Astrocyte (in vitro differentiated cells and primary cell): Measurements from ENCODE around the gene RAD51B. TPM values are rescaled to one million over a fixed set of nuclear protein-coding genes. Genes with fewer than 3 reads are reported as not detected.

Source experiments
- DNase-seq: peaks from one replicate; pipeline ENCODE4 v3.0.0-alpha.2; 2010; ENCODE audit warnings: low read depth
- FAIRE-seq: peaks from 2 replicates; lab custom pipeline; 2011; peaks lifted over from hg19 to GRCh38; lab: Jason Lieb, UNC
- H2AFZ ChIP-seq: 2 replicates; pipeline ENCODE4 v1.6.0; 2012; ENCODE audit warnings: low read depth, low read length, inconsistent platforms
- H3K27ac ChIP-seq: 2 replicates; pipeline ENCODE4 v1.5.1; 2011; ENCODE audit warnings: low read depth, low read length, inconsistent platforms
- H3K27me3 ChIP-seq: 2 replicates; pipeline ENCODE4 v1.6.0; 2011; ENCODE audit warnings: low read length, inconsistent platforms; ENCODE audit not compliant: insufficient read depth
- H3K36me3 ChIP-seq: 2 replicates; pipeline ENCODE4 v1.5.1; 2011; ENCODE audit warnings: low read length, inconsistent platforms; ENCODE audit not compliant: insufficient read depth
- H3K4me1 ChIP-seq: 2 replicates; pipeline ENCODE4 v1.5.1; 2011; ENCODE audit warnings: low read length, inconsistent platforms; ENCODE audit not compliant: insufficient read depth
- H3K4me2 ChIP-seq: 2 replicates; pipeline ENCODE4 v1.6.0; 2012; ENCODE audit warnings: low read length, inconsistent platforms
- H3K4me3 ChIP-seq: 2 replicates; pipeline ENCODE4 v1.5.1; 2011; ENCODE audit warnings: low read depth, mild to moderate bottlenecking, low read length, inconsistent platforms; ENCODE audit not compliant: insufficient read depth
- H3K79me2 ChIP-seq: 2 replicates; pipeline ENCODE4 v1.6.0; 2012; ENCODE audit warnings: mild to moderate bottlenecking, low read length, inconsistent platforms; ENCODE audit not compliant: insufficient read depth
- H3K9ac ChIP-seq: 2 replicates; pipeline ENCODE4 v1.6.0; 2012; ENCODE audit warnings: mild to moderate bottlenecking, low read length, inconsistent platforms
- H3K9me3 ChIP-seq: 2 replicates; pipeline ENCODE4 v1.5.1; 2012; ENCODE audit warnings: low read depth, mild to moderate bottlenecking, low read length, inconsistent platforms; ENCODE audit not compliant: insufficient read depth
- H4K20me1 ChIP-seq: 2 replicates; pipeline ENCODE4 v1.6.0; 2012; ENCODE audit warnings: low read length, inconsistent platforms; ENCODE audit not compliant: insufficient read depth
- H3K27ac Mint-ChIP-seq: one replicate; pipeline ENCODE4 v1.8.0; 2021; ENCODE audit warnings: mild to moderate bottlenecking, mixed read lengths; ENCODE audit not compliant: unreplicated experiment
- H3K27me3 Mint-ChIP-seq: one replicate; pipeline ENCODE4 v1.8.0; 2021; ENCODE audit warnings: low read depth, mixed read lengths; ENCODE audit not compliant: unreplicated experiment
- H3K36me3 Mint-ChIP-seq: one replicate; pipeline ENCODE4 v1.8.0; 2021; ENCODE audit warnings: low read depth, mixed read lengths; ENCODE audit not compliant: unreplicated experiment
- H3K4me1 Mint-ChIP-seq: one replicate; pipeline ENCODE4 v1.8.0; 2021; ENCODE audit warnings: low read depth, mixed read lengths; ENCODE audit not compliant: unreplicated experiment
- H3K4me3 Mint-ChIP-seq: one replicate; pipeline ENCODE4 v1.8.0; 2021; ENCODE audit warnings: mild to moderate bottlenecking, moderate library complexity, mixed read lengths; ENCODE audit not compliant: unreplicated experiment
- H3K9me3 Mint-ChIP-seq: one replicate; pipeline ENCODE4 v1.8.0; 2021; ENCODE audit warnings: mild to moderate bottlenecking, mixed read lengths; ENCODE audit not compliant: unreplicated experiment
- EZH2 ChIP-seq: IDR thresholded peaks from 2 replicates; pipeline ENCODE4 v1.6.1; 2012; ENCODE audit warnings: mild to moderate bottlenecking, low read length, inconsistent platforms; ENCODE audit not compliant: insufficient read depth
- total RNA-seq: library from RNA; stranded (reverse); gene quantifications from 2 replicates; pipeline ENCODE4 v1.2.1, GENCODE V29; 2021
- TF ChIP-seq, protein P1 (sequence below): IDR thresholded peaks from 2 replicates; pipeline ENCODE4 v1.5.1; 2011; ENCODE audit warnings: low read depth, mild to moderate bottlenecking, inconsistent platforms, low read length, moderate library complexity; ENCODE audit not compliant: insufficient read depth

RAD51B gene
- total RNA-seq, 1 donor from 2014 or later = 10.8 TPM

DNA sequence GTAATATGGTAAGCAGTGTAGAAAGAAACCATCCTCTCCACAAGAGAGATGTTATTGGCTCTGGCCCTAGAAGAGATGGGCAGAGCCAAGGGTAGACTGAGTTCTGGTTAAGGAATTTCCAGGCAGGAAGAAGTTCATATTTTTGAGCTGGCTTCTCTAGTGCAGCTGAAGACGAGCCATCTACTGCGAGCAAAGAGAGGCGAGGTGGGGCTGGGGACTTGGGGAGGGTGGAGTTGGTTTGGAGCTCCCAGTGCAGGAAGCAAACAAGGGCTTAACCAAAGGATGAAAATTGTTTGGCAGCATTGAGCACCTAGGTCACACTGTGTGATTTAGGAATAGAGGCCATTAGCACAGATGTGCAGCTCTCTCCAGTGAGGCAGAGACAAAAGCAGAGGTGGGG, 733.7 kb downstream of the RAD51B start:
- peaks cover 18% of the 10 kb centered on the region for H3K4me1 ChIP-seq
- DNase-seq (no peak), FAIRE-seq (no peak)
- H3K9me3 ChIP-seq = no peaks in the 10 kb centered on the region
- H3K4me3 ChIP-seq = no peak overlapping the region
- H2AFZ ChIP-seq = no peak overlapping the region
- no peak overlapping the region for H3K4me2 ChIP-seq
- no peaks in the 10 kb centered on the region for H3K27me3 ChIP-seq
- H3K36me3 Mint-ChIP-seq = no peaks in the 10 kb centered on the region
- H3K9ac ChIP-seq = no peak overlapping the region
- H3K4me3 Mint-ChIP-seq = no peak overlapping the region
- TF ChIP-seq, protein P1, sequence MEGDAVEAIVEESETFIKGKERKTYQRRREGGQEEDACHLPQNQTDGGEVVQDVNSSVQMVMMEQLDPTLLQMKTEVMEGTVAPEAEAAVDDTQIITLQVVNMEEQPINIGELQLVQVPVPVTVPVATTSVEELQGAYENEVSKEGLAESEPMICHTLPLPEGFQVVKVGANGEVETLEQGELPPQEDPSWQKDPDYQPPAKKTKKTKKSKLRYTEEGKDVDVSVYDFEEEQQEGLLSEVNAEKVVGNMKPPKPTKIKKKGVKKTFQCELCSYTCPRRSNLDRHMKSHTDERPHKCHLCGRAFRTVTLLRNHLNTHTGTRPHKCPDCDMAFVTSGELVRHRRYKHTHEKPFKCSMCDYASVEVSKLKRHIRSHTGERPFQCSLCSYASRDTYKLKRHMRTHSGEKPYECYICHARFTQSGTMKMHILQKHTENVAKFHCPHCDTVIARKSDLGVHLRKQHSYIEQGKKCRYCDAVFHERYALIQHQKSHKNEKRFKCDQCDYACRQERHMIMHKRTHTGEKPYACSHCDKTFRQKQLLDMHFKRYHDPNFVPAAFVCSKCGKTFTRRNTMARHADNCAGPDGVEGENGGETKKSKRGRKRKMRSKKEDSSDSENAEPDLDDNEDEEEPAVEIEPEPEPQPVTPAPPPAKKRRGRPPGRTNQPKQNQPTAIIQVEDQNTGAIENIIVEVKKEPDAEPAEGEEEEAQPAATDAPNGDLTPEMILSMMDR = no peak
- no peak for TF ChIP-seq EZH2
- peaks cover 3% of the 10 kb centered on the region for H3K9me3 Mint-ChIP-seq
- H3K27me3 Mint-ChIP-seq = no peaks in the 10 kb centered on the region
- peaks cover 27% of the 10 kb centered on the region for H3K4me1 Mint-ChIP-seq
- no peaks in the 10 kb centered on the region for H3K36me3 ChIP-seq
- H3K79me2 ChIP-seq = no peaks in the 10 kb centered on the region
- H4K20me1 ChIP-seq = no peaks in the 10 kb centered on the region
- no peak overlapping the region for H3K27ac ChIP-seq
- H3K27ac Mint-ChIP-seq = no peak overlapping the region

DNA sequence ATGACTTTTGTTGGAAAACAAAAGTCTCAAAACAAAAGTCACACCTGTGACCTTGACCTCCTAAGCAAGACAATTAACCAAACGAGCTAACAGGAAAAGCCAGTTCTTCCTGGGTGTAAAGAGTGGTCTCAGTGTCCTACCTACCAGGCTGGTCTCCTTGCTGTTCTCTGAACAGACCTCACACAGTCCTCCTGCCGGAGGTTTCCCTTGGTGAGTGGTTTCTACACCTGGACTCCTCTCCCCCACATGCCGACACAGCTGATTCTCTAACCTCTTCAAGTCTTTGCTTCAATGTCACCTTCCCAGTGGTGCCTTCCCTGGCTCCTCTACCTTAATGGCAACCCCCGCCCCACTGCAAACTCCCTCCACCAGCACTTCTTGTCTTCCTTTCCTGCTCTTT, 734.7 kb downstream of the RAD51B start:
- H3K4me3 Mint-ChIP-seq = no peak overlapping the region
- no peaks in the 10 kb centered on the region for H4K20me1 ChIP-seq
- H3K9me3 ChIP-seq = no peaks in the 10 kb centered on the region
- no peak overlapping the region for H3K27ac ChIP-seq
- H3K36me3 ChIP-seq = no peaks in the 10 kb centered on the region
- no peak overlapping the region for H3K4me2 ChIP-seq
- H3K4me1 Mint-ChIP-seq = peaks cover 18% of the 10 kb centered on the region
- H3K27ac Mint-ChIP-seq = no peak overlapping the region
- no peak overlapping the region for H2AFZ ChIP-seq
- no peak overlapping the region for H3K9ac ChIP-seq
- no peaks in the 10 kb centered on the region for H3K27me3 Mint-ChIP-seq
- peaks cover 5% of the 10 kb centered on the region for H3K9me3 Mint-ChIP-seq
- no peak overlapping the region for H3K4me3 ChIP-seq
- H3K36me3 Mint-ChIP-seq = no peaks in the 10 kb centered on the region
- H3K27me3 ChIP-seq = no peaks in the 10 kb centered on the region
- no peak for TF ChIP-seq EZH2
- TF ChIP-seq, protein P1 = no peak
- H3K79me2 ChIP-seq = no peaks in the 10 kb centered on the region
- peaks cover 9% of the 10 kb centered on the region for H3K4me1 ChIP-seq
- FAIRE-seq (peak; percentile 34), DNase-seq (no peak)

GRCh38 chr14:68556253-68556652, 736.7 kb downstream of the RAD51B start:
- DNase-seq (no peak), FAIRE-seq (no peak)
- Mint-ChIP-seq H3K27ac (no peak overlapping the region), H3K4me1 (peaks cover 9% of the 10 kb centered on the region), H3K4me3 (no peak overlapping the region), H3K36me3 (no peaks in the 10 kb centered on the region), H3K9me3 (peaks cover 5% of the 10 kb centered on the region), H3K27me3 (peaks cover 1% of the 10 kb centered on the region)
- TF ChIP-seq, protein P1 = no peak
- TF ChIP-seq EZH2 = no peak
- Histone ChIP-seq H3K4me2 (no peak overlapping the region), H3K4me3 (no peak overlapping the region), H3K4me1 (no peaks in the 10 kb centered on the region), H3K36me3 (no peaks in the 10 kb centered on the region), H3K27me3 (no peaks in the 10 kb centered on the region), H2AFZ (no peak overlapping the region), H3K9me3 (no peaks in the 10 kb centered on the region), H3K79me2 (no peaks in the 10 kb centered on the region), H4K20me1 (no peaks in the 10 kb centered on the region), H3K27ac (no peak overlapping the region), H3K9ac (no peak overlapping the region)
